ENCODE data around the gene LIPA. TPM values are rescaled to one million over a fixed set of nuclear protein-coding genes. Genes with fewer than 3 reads are reported as not detected.

Gene LIPA
- total RNA-seq, 1 donor from 2014 or later = 44.1 TPM

GRCh38 chr10:89184638-89185037, 66.9 kb downstream of the LIPA start:
- Mint-ChIP-seq H3K4me1 (ENCODE audit: low read depth) (no peaks in the 10 kb centered on the region), H3K4me3 (ENCODE audit: unreplicated experiment) (no peak overlapping the region), H3K27me3 (ENCODE audit: low read depth) (peaks cover 28% of the 10 kb centered on the region), H3K27ac (ENCODE audit: unreplicated experiment) (no peak overlapping the region), H3K36me3 (ENCODE audit: low read depth) (no peaks in the 10 kb centered on the region), H3K9me3 (ENCODE audit: low read depth) (peaks cover 5% of the 10 kb centered on the region)
- no peak for TF ChIP-seq CTCF (IDR thresholded peaks at IDR 0.05)
- no peak for DNase-seq (ENCODE audit: low spot score)

DNA sequence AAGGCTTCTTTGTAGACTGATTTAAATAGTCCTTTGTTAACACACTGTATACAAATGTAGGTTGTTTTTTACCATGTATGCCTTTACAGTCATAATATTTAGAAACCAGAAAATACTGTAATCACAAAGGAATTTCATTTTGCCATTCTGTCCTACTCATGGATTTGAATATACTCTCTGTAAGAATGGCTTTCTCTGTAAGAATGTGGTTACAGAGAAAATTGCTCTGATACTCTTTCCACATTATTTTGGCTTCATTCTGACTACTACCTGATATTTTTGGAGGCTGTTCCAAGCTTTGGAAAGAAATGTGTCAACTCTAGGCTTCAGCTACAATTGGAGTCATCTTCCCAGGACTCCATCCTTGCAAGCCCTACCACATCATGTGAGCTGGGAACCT, 68.0 kb downstream of the LIPA start:
- H3K27me3 Mint-ChIP-seq (ENCODE audit: low read depth) = peaks cover 24% of the 10 kb centered on the region
- DNase-seq (ENCODE audit: low spot score) = no peak
- no peaks in the 10 kb centered on the region for H3K4me1 Mint-ChIP-seq (ENCODE audit: low read depth)
- no peak overlapping the region for H3K4me3 Mint-ChIP-seq (ENCODE audit: unreplicated experiment)
- peaks cover 5% of the 10 kb centered on the region for H3K9me3 Mint-ChIP-seq (ENCODE audit: low read depth)
- no peak for TF ChIP-seq CTCF (IDR thresholded peaks at IDR 0.05)
- no peaks in the 10 kb centered on the region for H3K36me3 Mint-ChIP-seq (ENCODE audit: low read depth)
- no peak overlapping the region for H3K27ac Mint-ChIP-seq (ENCODE audit: unreplicated experiment)

- Mint-ChIP-seq H3K36me3 (ENCODE audit: low read depth) (no peaks in the 10 kb centered on the region), H3K27ac (ENCODE audit: unreplicated experiment) (no peak overlapping the region), H3K4me1 (ENCODE audit: low read depth) (no peaks in the 10 kb centered on the region), H3K4me3 (ENCODE audit: unreplicated experiment) (no peak overlapping the region), H3K9me3 (ENCODE audit: low read depth) (peaks cover 5% of the 10 kb centered on the region), H3K27me3 (ENCODE audit: low read depth) (peaks cover 22% of the 10 kb centered on the region)
- no peak for TF ChIP-seq CTCF (IDR thresholded peaks at IDR 0.05)
- DNase-seq (ENCODE audit: low spot score) = no peak
Measured at GRCh38 chr10:89182894-89183293, 68.7 kb downstream of the LIPA start.

GRCh38 chr10:89175816-89176215, 75.8 kb downstream of the LIPA start:
- peaks cover 10% of the 10 kb centered on the region for H3K27me3 Mint-ChIP-seq (ENCODE audit: low read depth)
- no peaks in the 10 kb centered on the region for H3K36me3 Mint-ChIP-seq (ENCODE audit: low read depth)
- H3K9me3 Mint-ChIP-seq (ENCODE audit: low read depth) = peaks cover 3% of the 10 kb centered on the region
- no peak for DNase-seq (ENCODE audit: low spot score)
- TF ChIP-seq CTCF (IDR thresholded peaks at IDR 0.05) = no peak
- H3K4me1 Mint-ChIP-seq (ENCODE audit: low read depth) = peaks cover 3% of the 10 kb centered on the region
- H3K27ac Mint-ChIP-seq (ENCODE audit: unreplicated experiment) = no peak overlapping the region
- H3K4me3 Mint-ChIP-seq (ENCODE audit: unreplicated experiment) = no peak overlapping the region

- no peak for TF ChIP-seq CTCF (IDR thresholded peaks at IDR 0.05)
- H3K27me3 Mint-ChIP-seq (ENCODE audit: low read depth) = peaks cover 22% of the 10 kb centered on the region
- no peak overlapping the region for H3K27ac Mint-ChIP-seq (ENCODE audit: unreplicated experiment)
- peaks cover 3% of the 10 kb centered on the region for H3K4me1 Mint-ChIP-seq (ENCODE audit: low read depth)
- no peaks in the 10 kb centered on the region for H3K36me3 Mint-ChIP-seq (ENCODE audit: low read depth)
- H3K9me3 Mint-ChIP-seq (ENCODE audit: low read depth) = no peaks in the 10 kb centered on the region
- no peak for DNase-seq (ENCODE audit: low spot score)
- no peak overlapping the region for H3K4me3 Mint-ChIP-seq (ENCODE audit: unreplicated experiment)
Measured at GRCh38 chr10:89173075-89173474, 78.5 kb downstream of the LIPA start.
